Ectodermal cell (in vitro differentiated cells): Measurements from ENCODE around the gene TNIK.

Experiments used
- H3K27ac ChIP-seq: 2 replicates; pipeline ENCODE4 v1.7.0; 2013; ENCODE audit warnings: mild to moderate bottlenecking, low read depth, low read length; ENCODE audit not compliant: insufficient read depth, poor library complexity, severe bottlenecking
- H3K27me3 ChIP-seq: 2 replicates; pipeline ENCODE4 v1.7.0; 2013; ENCODE audit warnings: mild to moderate bottlenecking, low read length; ENCODE audit not compliant: insufficient read depth, control insufficient read depth, poor library complexity, severe bottlenecking
- H3K36me3 ChIP-seq: one replicate; pipeline ENCODE4 v1.7.0; 2013; ENCODE audit warnings: low read length; ENCODE audit not compliant: control insufficient read depth, insufficient read depth
- H3K4me1 ChIP-seq: one replicate; pipeline ENCODE4 v1.7.0; 2013; ENCODE audit warnings: low read length; ENCODE audit not compliant: control insufficient read depth, insufficient read depth
- H3K4me3 ChIP-seq: 2 replicates; pipeline ENCODE4 v1.7.0; 2013; ENCODE audit warnings: low read depth, low read length, control low read depth; ENCODE audit not compliant: insufficient read depth
- H3K9me3 ChIP-seq: 2 replicates; pipeline ENCODE4 v1.7.0; 2013; ENCODE audit warnings: mild to moderate bottlenecking, low read length, moderate library complexity; ENCODE audit not compliant: control insufficient read depth
- WGBS, 2 experiments: methylation state at CpG; one replicate each; pipeline ENCODE4 v1.1.7; 2013; ENCODE audit warnings: missing lambda C conversion rate in 2 of 2; 5-methylcytosine and 5-hydroxymethylcytosine counted together

Gene TNIK

DNA sequence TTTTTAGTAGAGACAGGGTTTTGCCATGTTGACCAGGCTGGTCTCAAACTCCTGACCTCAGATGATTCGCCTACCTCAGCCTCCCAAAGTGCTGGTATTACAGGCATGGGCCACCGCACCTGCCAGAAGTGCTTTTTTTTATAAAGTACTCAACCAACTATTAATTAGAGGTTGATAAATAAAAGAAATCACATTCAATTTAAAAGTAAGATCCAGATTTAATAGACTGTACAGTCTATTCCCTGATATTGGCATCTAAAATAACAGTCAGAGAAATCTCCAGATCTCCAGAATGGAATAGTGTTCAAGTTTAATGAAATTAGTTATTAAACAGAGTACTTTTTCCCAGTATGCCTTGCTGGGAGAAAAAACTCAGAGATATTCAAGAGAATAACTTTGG is 290.8 kb downstream of the TNIK start:
- H3K27ac ChIP-seq = no peak overlapping the region
- 84 to 100% methylated on average over 1 to 2 of the region's 2 CpGs for WGBS, 2 experiments
- H3K4me1 ChIP-seq = peaks cover 19% of the 10 kb centered on the region

GRCh38 chr3:171168551-171168950 is 291.7 kb downstream of the TNIK start:
- H3K4me1 ChIP-seq = peaks cover 10% of the 10 kb centered on the region
- H3K4me3 ChIP-seq = no peak overlapping the region
- H3K9me3 ChIP-seq = no peaks in the 10 kb centered on the region
- WGBS, 2 experiments = 95 to 98% methylated on average over 4 of the region's 4 CpGs
- H3K36me3 ChIP-seq = no peaks in the 10 kb centered on the region
- no peak overlapping the region for H3K27ac ChIP-seq
- no peaks in the 10 kb centered on the region for H3K27me3 ChIP-seq

More for the DNA sequence above, 290.8 kb downstream of the TNIK start:
- H3K4me3 ChIP-seq = no peak overlapping the region
- no peaks in the 10 kb centered on the region for H3K36me3 ChIP-seq
- no peaks in the 10 kb centered on the region for H3K27me3 ChIP-seq
- no peaks in the 10 kb centered on the region for H3K9me3 ChIP-seq

DNA sequence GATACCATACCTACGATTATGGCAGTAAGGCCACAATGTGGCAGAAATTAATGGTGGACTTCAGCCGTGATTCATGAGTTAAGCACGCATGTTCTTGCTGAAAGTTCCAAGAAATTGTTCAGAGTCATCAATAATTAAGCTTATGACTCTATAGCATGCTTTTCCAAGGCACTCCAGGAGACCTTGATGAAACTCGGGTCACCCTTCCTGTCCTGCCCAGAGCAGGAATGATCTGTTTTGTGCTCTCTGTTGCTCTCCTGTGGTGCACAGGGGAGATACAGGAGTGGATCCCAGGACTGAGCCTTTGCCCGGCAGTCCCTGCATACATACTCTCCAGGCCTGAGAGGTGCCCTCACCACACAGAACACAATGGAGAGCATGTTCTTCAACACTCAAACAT is 292.1 kb downstream of the TNIK start:
- Histone ChIP-seq H3K4me3 (no peak overlapping the region), H3K27me3 (no peaks in the 10 kb centered on the region), H3K4me1 (peaks cover 6% of the 10 kb centered on the region), H3K36me3 (no peaks in the 10 kb centered on the region), H3K27ac (no peak overlapping the region), H3K9me3 (no peaks in the 10 kb centered on the region)
- WGBS, 2 experiments = 74 to 76% methylated on average over 5 of the region's 5 CpGs

- Histone ChIP-seq H3K27me3 (no peaks in the 10 kb centered on the region), H3K27ac (no peak overlapping the region), H3K9me3 (no peaks in the 10 kb centered on the region), H3K36me3 (peaks cover 3% of the 10 kb centered on the region), H3K4me1 (peaks cover 6% of the 10 kb centered on the region), H3K4me3 (no peak overlapping the region)
- 95 to 96% methylated on average over 1 of the region's 1 CpG for WGBS, 2 experiments
Measured at GRCh38 chr3:171165983-171166382, 294.2 kb downstream of the TNIK start.

DNA sequence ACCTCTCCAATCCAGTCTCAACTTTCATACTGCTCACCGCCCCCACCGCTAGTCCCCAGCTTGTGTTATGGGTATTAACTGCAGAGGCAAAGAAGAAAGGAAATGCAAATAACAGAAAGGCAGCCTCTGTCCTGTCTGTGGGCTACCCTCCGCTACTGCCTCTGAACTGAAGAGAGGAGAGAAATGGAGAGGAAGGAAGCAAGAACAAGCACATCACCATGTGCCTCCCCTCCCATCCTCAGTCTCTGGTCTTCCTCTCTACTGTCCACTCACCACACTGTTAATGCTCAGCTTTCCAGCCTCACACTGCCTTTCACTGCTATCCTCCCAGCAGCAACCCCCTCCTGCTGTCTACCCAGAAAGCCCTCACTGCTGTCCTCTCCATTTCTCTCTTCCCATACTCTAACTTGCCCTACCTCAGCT is 294.7 kb downstream of the TNIK start:
- 44 to 69% methylated on average over 3 of the region's 3 CpGs for WGBS, 2 experiments
- no peaks in the 10 kb centered on the region for H3K27me3 ChIP-seq
- H3K4me1 ChIP-seq = peaks cover 6% of the 10 kb centered on the region
- H3K36me3 ChIP-seq = peaks cover 3% of the 10 kb centered on the region
- H3K9me3 ChIP-seq = no peaks in the 10 kb centered on the region
- H3K27ac ChIP-seq = no peak overlapping the region
- H3K4me3 ChIP-seq = no peak overlapping the region

DNA sequence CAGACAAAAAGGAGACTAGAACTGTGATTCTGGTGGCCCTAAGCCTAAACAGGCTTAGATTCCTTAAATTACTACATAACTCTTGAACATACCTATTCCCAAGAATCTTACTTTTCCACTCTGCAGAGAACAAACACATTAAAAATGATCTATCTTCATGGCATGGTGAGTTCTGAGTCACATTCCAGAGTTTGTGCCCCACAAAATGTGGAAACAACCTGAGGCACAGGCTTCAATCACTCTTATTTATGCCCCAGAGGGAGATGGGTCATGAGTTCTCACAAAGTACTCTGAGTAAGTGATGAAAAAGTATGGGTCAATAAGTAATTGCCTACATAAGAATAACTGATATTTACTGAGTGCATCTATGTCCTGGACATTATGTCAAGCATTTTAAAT is 296.1 kb downstream of the TNIK start:
- no peak overlapping the region for H3K4me3 ChIP-seq
- H3K9me3 ChIP-seq = no peaks in the 10 kb centered on the region
- peaks cover 6% of the 10 kb centered on the region for H3K4me1 ChIP-seq
- no peaks in the 10 kb centered on the region for H3K27me3 ChIP-seq
- no peak overlapping the region for H3K27ac ChIP-seq
- H3K36me3 ChIP-seq = peaks cover 3% of the 10 kb centered on the region

DNA sequence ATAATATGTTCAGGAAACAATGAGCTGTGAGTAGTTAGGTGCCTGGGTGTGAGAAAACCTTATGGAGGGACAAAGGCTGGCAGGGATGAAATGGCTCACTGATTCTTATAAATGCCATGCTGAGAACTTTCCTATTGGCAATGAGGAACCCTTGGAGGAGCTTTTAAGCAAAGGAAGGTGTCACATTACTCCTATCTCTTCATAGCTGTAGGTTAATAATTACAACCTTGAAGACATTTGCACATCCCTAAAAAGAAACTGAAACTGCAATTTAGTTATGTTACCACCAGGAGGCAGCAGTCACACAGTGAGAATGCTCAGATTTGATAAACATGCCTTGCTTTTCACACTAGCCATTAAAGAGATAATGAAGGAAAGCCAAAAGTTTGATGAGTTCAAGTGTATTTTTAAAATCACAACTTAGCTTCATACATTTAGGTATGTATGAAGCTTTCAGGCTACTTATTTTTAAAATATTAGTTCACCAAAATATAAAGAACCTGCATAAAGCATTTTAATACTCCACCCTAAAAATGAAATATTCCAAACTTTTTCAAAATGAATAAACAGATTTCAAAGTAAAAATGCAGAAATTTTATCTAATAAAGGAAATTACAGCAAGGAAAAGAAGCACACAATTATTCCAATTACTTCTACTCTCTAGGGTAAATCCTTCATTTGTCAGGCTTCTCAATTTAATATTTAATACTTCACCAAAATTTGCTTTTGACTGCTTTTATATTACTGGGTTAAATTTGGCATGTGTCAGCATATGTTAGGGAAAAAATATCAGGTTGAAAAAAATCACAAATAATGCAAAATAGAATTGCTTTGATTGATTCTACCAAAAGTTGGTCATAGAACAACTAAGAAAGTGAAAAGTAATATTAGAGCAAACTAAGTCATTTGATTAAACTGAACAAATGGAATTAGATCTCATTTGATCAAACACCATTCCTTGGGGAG is 296.8 kb downstream of the TNIK start:
- H3K27ac ChIP-seq = no peak overlapping the region
- no peaks in the 10 kb centered on the region for H3K9me3 ChIP-seq
- peaks cover 3% of the 10 kb centered on the region for H3K36me3 ChIP-seq
- H3K4me1 ChIP-seq = peaks cover 6% of the 10 kb centered on the region
- no peaks in the 10 kb centered on the region for H3K27me3 ChIP-seq
- no peak overlapping the region for H3K4me3 ChIP-seq

- Histone ChIP-seq H3K36me3 (peaks cover 3% of the 10 kb centered on the region), H3K9me3 (no peaks in the 10 kb centered on the region), H3K27me3 (no peaks in the 10 kb centered on the region), H3K4me3 (no peak overlapping the region), H3K4me1 (no peaks in the 10 kb centered on the region), H3K27ac (no peak overlapping the region)
- WGBS, 2 experiments = 90 to 100% methylated on average over 1 of the region's 1 CpG
Measured at GRCh38 chr3:171160325-171160724, 299.9 kb downstream of the TNIK start.

DNA sequence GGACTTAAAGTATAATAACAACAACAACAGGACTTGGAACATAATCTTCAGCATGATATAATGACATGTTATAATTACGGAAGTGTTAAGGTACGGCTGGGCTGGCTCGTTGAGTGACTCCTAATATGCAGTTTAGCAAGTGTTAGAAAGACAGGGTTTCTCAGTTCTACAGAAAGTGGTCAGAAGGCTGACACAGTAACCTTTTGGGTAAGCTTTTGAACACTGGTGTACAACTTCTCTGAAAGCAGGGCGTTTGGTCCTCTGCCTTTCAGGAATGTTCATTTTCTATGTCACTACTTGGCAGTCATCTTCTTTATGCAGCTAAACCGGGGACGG is 300.4 kb downstream of the TNIK start:
- 95 to 97% methylated on average over 6 of the region's 6 CpGs for WGBS, 2 experiments
- no peak overlapping the region for H3K27ac ChIP-seq
- no peaks in the 10 kb centered on the region for H3K9me3 ChIP-seq
- no peaks in the 10 kb centered on the region for H3K27me3 ChIP-seq
- peaks cover 3% of the 10 kb centered on the region for H3K36me3 ChIP-seq
- no peak overlapping the region for H3K4me3 ChIP-seq
- no peaks in the 10 kb centered on the region for H3K4me1 ChIP-seq

DNA sequence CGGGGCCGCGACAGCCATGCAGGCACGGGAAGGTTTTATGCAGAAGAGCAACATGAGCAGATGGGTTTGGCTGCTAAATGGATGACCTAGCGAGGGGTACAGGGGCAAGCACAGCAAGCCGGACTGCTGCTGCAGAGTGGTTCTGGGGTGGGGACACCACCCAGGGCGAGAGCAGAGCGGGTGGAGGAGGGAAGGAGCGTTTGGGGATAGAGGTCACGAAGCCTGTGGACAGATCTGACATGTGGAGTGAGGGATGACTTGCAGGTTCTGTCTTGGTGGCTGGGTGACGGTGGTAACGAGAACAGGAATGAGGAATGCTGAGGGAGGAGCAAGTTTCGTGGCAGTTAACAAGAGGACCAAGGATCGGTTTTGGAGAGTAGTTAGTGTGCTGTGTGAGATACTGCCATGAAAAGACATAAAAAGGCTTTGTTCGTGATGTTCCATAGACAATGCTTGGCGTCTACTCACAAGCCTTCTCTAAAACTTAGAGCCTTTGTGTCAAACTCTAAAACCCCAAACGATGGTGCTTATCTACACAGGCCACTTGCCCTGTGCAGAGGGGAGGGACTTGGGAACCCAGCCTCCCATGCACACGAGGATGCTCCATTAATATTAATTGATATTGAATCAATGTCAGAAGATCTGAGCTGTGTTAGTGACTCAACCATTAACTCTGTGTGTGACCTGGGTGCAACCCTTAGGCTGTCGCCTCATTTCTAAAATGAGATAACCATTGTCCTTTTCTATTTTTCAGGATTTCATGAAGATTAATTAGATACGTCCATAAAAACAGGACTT is 301.0 kb downstream of the TNIK start:
- no peak overlapping the region for H3K27ac ChIP-seq
- no peaks in the 10 kb centered on the region for H3K4me1 ChIP-seq
- no peak overlapping the region for H3K4me3 ChIP-seq
- 91 to 93% methylated on average over 20 of the region's 20 CpGs for WGBS, 2 experiments
- no peaks in the 10 kb centered on the region for H3K9me3 ChIP-seq
- no peaks in the 10 kb centered on the region for H3K27me3 ChIP-seq
- H3K36me3 ChIP-seq = peaks cover 3% of the 10 kb centered on the region
